ENCODE measurements around the gene PUM2. TPM values are rescaled to one million over a fixed set of nuclear protein-coding genes. Genes with fewer than 3 reads are reported as not detected.
"Not testable (repeated sequence)": the region's sequence is repeated elsewhere in the genome, so short reads cannot be mapped to it uniquely, and the experiment has no call there.

PUM2 gene
- total and polyA plus RNA-seq, 4 experiments from 2014 or later: 20.3 to 184 (median 90.7) TPM

GRCh38 chr2:20240291-20240690 is 110.4 kb downstream of the PUM2 start:
- H3K4me3 ChIP-seq (ENCODE audit: low read length in 2 of 2); CTCF ChIA-PET (ENCODE audit: partially characterized antibody); DNase-seq; H3K27me3 ChIP-seq (ENCODE audit: insufficient read depth, low read length); H3K27ac ChIP-seq (ENCODE audit: low read depth, low read length); H3K4me3 Mint-ChIP-seq; H3K27ac Mint-ChIP-seq; H3K9me3 ChIP-seq (ENCODE audit: control insufficient read depth in 1 of 2, low read length in 2 of 2); H3K9me3 Mint-ChIP-seq; POLR2A ChIA-PET (ENCODE audit: partially characterized antibody); H3K4me1 ChIP-seq (ENCODE audit: insufficient read depth, low read length); H3K4me1 Mint-ChIP-seq; H3K36me3 ChIP-seq (ENCODE audit: insufficient read depth, low read length); H3K36me3 Mint-ChIP-seq: not testable (repeated sequence)
- intact Hi-C loops (cut with micrococcal nuclease): loop anchor here (10.0 kb wide), 1 partner anchor 415 kb away; the partner anchor contains the start of gene HS1BP3
- H3K27me3 Mint-ChIP-seq: peaks cover 17% of the 10 kb centered on the region in 2 donors

GRCh38 chr2:20236496-20236895 is 114.1 kb downstream of the PUM2 start:
- peaks cover 15 to 28% of the 10 kb centered on the region in 2 donors for H3K27me3 Mint-ChIP-seq
- H3K36me3 Mint-ChIP-seq: no peaks in the 10 kb centered on the region
- POLR2A ChIA-PET (ENCODE audit: partially characterized antibody): no interaction called here
- no peak for DNase-seq
- Histone ChIP-seq H3K27ac (ENCODE audit: low read depth, low read length) (no peak overlapping the region), H3K9me3 (ENCODE audit: control insufficient read depth in 1 of 2, low read length in 2 of 2) (no peaks in the 10 kb centered on the region), H3K4me1 (ENCODE audit: insufficient read depth, low read length) (no peaks in the 10 kb centered on the region), H3K36me3 (ENCODE audit: insufficient read depth, low read length) (no peaks in the 10 kb centered on the region), H3K4me3 (ENCODE audit: low read length in 2 of 2) (no peak overlapping the region), H3K27me3 (ENCODE audit: insufficient read depth, low read length) (no peaks in the 10 kb centered on the region)
- H3K4me1 Mint-ChIP-seq: peaks cover 0 to 1% (median under 1%) of the 10 kb centered on the region in 4 donors
- no peak overlapping the region for H3K4me3 Mint-ChIP-seq
- CTCF ChIA-PET (ENCODE audit: partially characterized antibody): no interaction called here
- intact Hi-C loops (cut with micrococcal nuclease): no loop called here
- H3K27ac Mint-ChIP-seq: no peak overlapping the region
- peaks cover 0 to 6% (median 0%) of the 10 kb centered on the region in 8 donors for H3K9me3 Mint-ChIP-seq

- ChIA-PET CTCF (ENCODE audit: partially characterized antibody) (no interaction called here), POLR2A (ENCODE audit: partially characterized antibody) (no interaction called here)
- Histone ChIP-seq H3K27me3 (ENCODE audit: insufficient read depth, low read length) (no peaks in the 10 kb centered on the region), H3K9me3 (ENCODE audit: control insufficient read depth in 1 of 2, low read length in 2 of 2) (no peaks in the 10 kb centered on the region), H3K4me3 (ENCODE audit: low read length in 2 of 2) (no peak overlapping the region), H3K27ac (ENCODE audit: low read depth, low read length) (no peak overlapping the region), H3K36me3 (ENCODE audit: insufficient read depth, low read length) (no peaks in the 10 kb centered on the region), H3K4me1 (ENCODE audit: insufficient read depth, low read length) (no peaks in the 10 kb centered on the region)
- peaks cover 0 to 6% (median 0%) of the 10 kb centered on the region in 8 donors for H3K9me3 Mint-ChIP-seq
- H3K4me3 Mint-ChIP-seq: peak overlapping the region in 1 of 8 donors; percentile 41
- intact Hi-C loops (cut with micrococcal nuclease): no loop called here
- no peak overlapping the region for H3K27ac Mint-ChIP-seq
- H3K4me1 Mint-ChIP-seq: no peaks in the 10 kb centered on the region
- H3K27me3 Mint-ChIP-seq: peaks cover 20 to 32% of the 10 kb centered on the region in 2 donors
- no peak for DNase-seq
- no peaks in the 10 kb centered on the region for H3K36me3 Mint-ChIP-seq
These were observed 114.9 kb downstream of the PUM2 start for GRCh38 chr2:20235655-20236305.

GRCh38 chr2:20234597-20234996 is 116.0 kb downstream of the PUM2 start:
- peaks cover 23 to 35% of the 10 kb centered on the region in 2 donors for H3K27me3 Mint-ChIP-seq
- intact Hi-C loops (cut with micrococcal nuclease); H3K27ac ChIP-seq (ENCODE audit: low read depth, low read length); H3K4me3 ChIP-seq (ENCODE audit: low read length in 2 of 2); H3K36me3 Mint-ChIP-seq; H3K4me1 ChIP-seq (ENCODE audit: insufficient read depth, low read length); POLR2A ChIA-PET (ENCODE audit: partially characterized antibody); H3K4me3 Mint-ChIP-seq; CTCF ChIA-PET (ENCODE audit: partially characterized antibody); H3K36me3 ChIP-seq (ENCODE audit: insufficient read depth, low read length); H3K27ac Mint-ChIP-seq; H3K27me3 ChIP-seq (ENCODE audit: insufficient read depth, low read length); H3K9me3 Mint-ChIP-seq; H3K9me3 ChIP-seq (ENCODE audit: control insufficient read depth in 1 of 2, low read length in 2 of 2); H3K4me1 Mint-ChIP-seq; DNase-seq: not testable (repeated sequence)

- H3K27me3 Mint-ChIP-seq: peaks cover 27 to 41% of the 10 kb centered on the region in 2 donors
- H3K36me3 ChIP-seq (ENCODE audit: insufficient read depth, low read length): no peaks in the 10 kb centered on the region
- H3K9me3 Mint-ChIP-seq: peaks cover 0 to 6% (median 0%) of the 10 kb centered on the region in 8 donors
- intact Hi-C loops (cut with micrococcal nuclease): no loop called here
- no peaks in the 10 kb centered on the region for H3K36me3 Mint-ChIP-seq
- no peak overlapping the region for H3K27ac Mint-ChIP-seq
- no peak overlapping the region for H3K4me3 Mint-ChIP-seq
- no peaks in the 10 kb centered on the region for H3K4me1 ChIP-seq (ENCODE audit: insufficient read depth, low read length)
- no peaks in the 10 kb centered on the region for H3K9me3 ChIP-seq (ENCODE audit: control insufficient read depth in 1 of 2, low read length in 2 of 2)
- H3K4me1 Mint-ChIP-seq: no peaks in the 10 kb centered on the region
- no peaks in the 10 kb centered on the region for H3K27me3 ChIP-seq (ENCODE audit: insufficient read depth, low read length)
- no peak for DNase-seq
- H3K27ac ChIP-seq (ENCODE audit: low read depth, low read length): no peak overlapping the region
- ChIA-PET CTCF (ENCODE audit: partially characterized antibody) (no interaction called here), POLR2A (ENCODE audit: partially characterized antibody) (no interaction called here)
- H3K4me3 ChIP-seq (ENCODE audit: low read length in 2 of 2): no peak overlapping the region
These were observed 117.8 kb downstream of the PUM2 start for GRCh38 chr2:20232837-20233207.

GRCh38 chr2:20231598-20232026 is 119.0 kb downstream of the PUM2 start:
- Histone ChIP-seq H3K27ac (ENCODE audit: low read depth, low read length) (no peak overlapping the region), H3K4me1 (ENCODE audit: insufficient read depth, low read length) (no peaks in the 10 kb centered on the region), H3K9me3 (ENCODE audit: control insufficient read depth in 1 of 2, low read length in 2 of 2) (no peaks in the 10 kb centered on the region), H3K27me3 (ENCODE audit: insufficient read depth, low read length) (no peaks in the 10 kb centered on the region), H3K4me3 (ENCODE audit: low read length in 2 of 2) (no peak overlapping the region), H3K36me3 (ENCODE audit: insufficient read depth, low read length) (no peaks in the 10 kb centered on the region)
- peaks cover 0 to 2% (median 0%) of the 10 kb centered on the region in 8 donors for H3K9me3 Mint-ChIP-seq
- intact Hi-C loops (cut with micrococcal nuclease): no loop called here
- no peak for DNase-seq
- H3K4me1 Mint-ChIP-seq: no peaks in the 10 kb centered on the region
- no peak overlapping the region for H3K27ac Mint-ChIP-seq
- no peak overlapping the region for H3K4me3 Mint-ChIP-seq
- POLR2A ChIA-PET (ENCODE audit: partially characterized antibody): no interaction called here
- no peaks in the 10 kb centered on the region for H3K36me3 Mint-ChIP-seq
- H3K27me3 Mint-ChIP-seq: peaks cover 26 to 40% of the 10 kb centered on the region in 2 donors
- CTCF ChIA-PET (ENCODE audit: partially characterized antibody): no interaction called here

- POLR2A ChIA-PET (ENCODE audit: partially characterized antibody): no interaction called here
- no peak overlapping the region for H3K4me3 Mint-ChIP-seq
- CTCF ChIA-PET (ENCODE audit: partially characterized antibody): no interaction called here
These were observed 119.5 kb downstream of the PUM2 start for GRCh38 chr2:20231159-20231558.

GRCh38 chr2:20230114-20230425 is 120.6 kb downstream of the PUM2 start:
- intact Hi-C loops (cut with micrococcal nuclease): no loop called here
- no peak overlapping the region for H3K4me3 ChIP-seq (ENCODE audit: low read length in 2 of 2)
- H3K36me3 ChIP-seq (ENCODE audit: insufficient read depth, low read length): no peaks in the 10 kb centered on the region
- Mint-ChIP-seq H3K27ac (no peak overlapping the region), H3K4me1 (peaks cover 0 to 4% (median 1%) of the 10 kb centered on the region in 4 donors), H3K36me3 (no peaks in the 10 kb centered on the region), H3K9me3 (peaks cover 0 to 2% (median 0%) of the 10 kb centered on the region in 8 donors), H3K27me3 (peaks cover 28 to 37% of the 10 kb centered on the region in 2 donors), H3K4me3 (no peak overlapping the region)
- H3K4me1 ChIP-seq (ENCODE audit: insufficient read depth, low read length): no peaks in the 10 kb centered on the region
- no peak for DNase-seq
- H3K27me3 ChIP-seq (ENCODE audit: insufficient read depth, low read length): peaks cover 6% of the 10 kb centered on the region
- ChIA-PET CTCF (ENCODE audit: partially characterized antibody) (no interaction called here), POLR2A (ENCODE audit: partially characterized antibody) (no interaction called here)
- H3K27ac ChIP-seq (ENCODE audit: low read depth, low read length): no peak overlapping the region
- no peaks in the 10 kb centered on the region for H3K9me3 ChIP-seq (ENCODE audit: control insufficient read depth in 1 of 2, low read length in 2 of 2)

More at GRCh38 chr2:20231159-20231558, 119.5 kb downstream of the PUM2 start:
- no peak overlapping the region for H3K4me3 ChIP-seq (ENCODE audit: low read length in 2 of 2)
- H3K27me3 ChIP-seq (ENCODE audit: insufficient read depth, low read length): no peaks in the 10 kb centered on the region
- no peaks in the 10 kb centered on the region for H3K36me3 ChIP-seq (ENCODE audit: insufficient read depth, low read length)
- no peaks in the 10 kb centered on the region for H3K4me1 Mint-ChIP-seq
- intact Hi-C loops (cut with micrococcal nuclease): no loop called here
- H3K27ac Mint-ChIP-seq: peak overlapping the region in 1 of 7 donors; percentile 85
- no peak for DNase-seq
- H3K9me3 ChIP-seq (ENCODE audit: control insufficient read depth in 1 of 2, low read length in 2 of 2): no peaks in the 10 kb centered on the region
- H3K27ac ChIP-seq (ENCODE audit: low read depth, low read length): no peak overlapping the region
- H3K27me3 Mint-ChIP-seq: peaks cover 24 to 38% of the 10 kb centered on the region in 2 donors
- no peaks in the 10 kb centered on the region for H3K4me1 ChIP-seq (ENCODE audit: insufficient read depth, low read length)
- H3K36me3 Mint-ChIP-seq: no peaks in the 10 kb centered on the region
- H3K9me3 Mint-ChIP-seq: peaks cover 0 to 2% (median 0%) of the 10 kb centered on the region in 8 donors

All from CD4-positive, alpha-beta memory T cell (primary cell).